VCaP (cell line): ENCODE measurements around the gene WASF2.

Experiments
- H3K27ac ChIP-seq: fragments of 450-650 bp; 2 replicates; pipeline ENCODE4 v1.5.1; 2017
- CTCF ChIP-seq: fragments of 450-650 bp; conservative IDR thresholded peaks from 2 replicates; pipeline ENCODE4 v1.5.1; 2017; ENCODE audit warnings: mild to moderate bottlenecking, moderate library complexity

WASF2 gene

GRCh38 chr1:27451343-27451742, 38.6 kb downstream of the WASF2 start:
- no peak for TF ChIP-seq CTCF
- no peak overlapping the region for H3K27ac ChIP-seq

DNA sequence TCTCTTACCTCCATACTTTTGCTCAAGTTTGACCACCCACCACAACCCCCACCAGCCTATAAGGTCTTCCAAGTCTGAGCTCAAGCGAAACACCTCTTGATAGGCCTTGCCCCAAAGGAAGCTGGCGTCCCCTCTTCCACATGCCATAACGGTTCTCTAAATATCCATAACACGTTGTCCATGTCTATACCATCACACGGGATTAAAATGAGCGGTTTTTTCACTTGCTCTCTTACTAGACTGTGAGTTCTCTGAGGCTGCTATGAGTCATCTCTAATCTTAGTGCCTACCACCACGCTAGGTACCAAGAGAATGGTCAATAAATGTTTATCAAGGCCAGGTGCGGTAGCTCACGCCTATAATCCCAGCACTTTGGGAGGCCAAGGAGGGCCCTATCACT, 41.0 kb downstream of the WASF2 start:
- H3K27ac ChIP-seq: no peak overlapping the region

DNA sequence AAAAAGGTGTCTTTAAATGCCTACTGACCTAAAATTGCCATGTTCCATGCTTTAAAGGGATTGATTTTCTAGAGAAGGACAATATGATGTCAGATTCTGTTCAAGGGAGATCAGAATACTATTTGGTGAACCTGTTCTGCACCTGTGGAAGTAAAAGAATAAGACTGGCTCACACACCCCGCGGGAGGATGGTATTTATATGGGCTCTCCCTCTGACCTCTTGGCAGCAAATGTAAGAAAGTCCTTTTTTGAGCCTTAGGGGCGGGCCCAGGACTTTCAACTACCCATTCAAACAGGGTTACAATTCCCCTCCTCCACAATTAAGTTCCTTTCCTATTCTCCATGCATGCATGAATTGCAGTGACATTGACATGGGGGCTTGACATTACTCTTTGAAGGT, 42.1 kb downstream of the WASF2 start:
- no peak overlapping the region for H3K27ac ChIP-seq
- TF ChIP-seq CTCF: no peak

More for the DNA sequence above, 41.0 kb downstream of the WASF2 start:
- TF ChIP-seq CTCF: no peak

DNA sequence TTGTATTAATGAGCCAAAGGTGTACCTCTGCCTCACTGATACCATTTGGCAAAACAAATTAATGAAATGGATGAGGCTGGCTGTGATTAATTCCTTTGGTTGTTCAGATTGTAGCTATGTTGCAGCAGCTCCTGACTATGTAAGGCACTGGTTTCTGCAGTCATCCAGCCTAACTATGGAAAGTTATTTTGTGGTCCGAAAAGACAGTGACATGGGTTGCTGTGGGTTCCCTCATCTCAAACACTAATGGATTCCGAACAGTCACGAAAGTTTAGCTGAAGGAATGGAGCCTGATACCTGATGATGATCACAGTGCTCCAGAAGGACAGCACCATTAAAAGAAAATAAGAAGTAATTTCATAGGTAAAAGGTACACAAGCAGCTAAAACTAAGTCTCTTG, 42.6 kb downstream of the WASF2 start:
- H3K27ac ChIP-seq: no peak overlapping the region
- TF ChIP-seq CTCF: no peak

DNA sequence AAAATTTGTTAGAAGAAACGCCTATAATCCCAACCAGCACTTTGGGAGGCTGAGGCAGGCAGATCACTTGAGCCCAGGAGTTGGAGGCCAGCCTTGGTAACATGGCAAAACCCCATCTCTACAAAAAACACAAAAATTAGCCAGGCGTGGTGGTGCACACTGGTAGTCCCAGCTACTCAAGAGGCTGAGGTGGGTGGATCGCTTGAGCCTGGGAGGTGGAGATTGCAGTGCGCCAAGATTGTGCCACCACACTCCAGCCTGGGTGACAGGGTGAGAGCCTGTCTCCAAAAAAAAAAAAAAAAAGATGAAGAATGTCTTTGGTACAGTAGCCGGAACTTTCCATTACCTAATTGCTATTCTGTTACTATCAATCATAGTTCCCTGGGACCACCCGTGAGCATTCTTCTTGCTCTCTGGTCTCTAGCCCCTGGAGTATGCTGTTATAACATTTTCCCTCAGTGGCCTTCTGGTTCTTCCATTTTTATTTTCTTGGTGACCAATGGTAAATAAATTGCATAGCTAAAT, 43.4 kb downstream of the WASF2 start:
- TF ChIP-seq CTCF: no peak
- no peak overlapping the region for H3K27ac ChIP-seq

GRCh38 chr1:27445177-27445936, 44.6 kb downstream of the WASF2 start:
- H3K27ac ChIP-seq: no peak overlapping the region
- no peak for TF ChIP-seq CTCF

DNA sequence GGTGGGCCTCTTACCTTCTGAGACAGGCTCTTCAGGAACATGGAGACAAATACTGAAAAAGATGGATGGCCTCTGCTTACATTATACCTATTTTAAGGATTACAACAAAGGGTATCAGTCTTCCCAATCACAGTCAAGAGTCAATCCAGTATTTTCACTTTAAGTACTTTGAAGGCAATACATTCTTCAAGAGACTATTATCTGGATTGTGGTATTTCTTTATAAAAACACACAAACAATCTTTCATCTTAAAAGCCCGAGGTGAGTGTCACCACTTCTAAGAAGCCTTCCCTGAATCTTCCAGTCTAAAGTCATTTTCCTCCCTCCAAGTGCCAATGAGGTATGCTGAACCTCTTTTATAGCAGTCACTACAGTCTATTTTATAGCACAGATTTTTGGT, 45.3 kb downstream of the WASF2 start:
- H3K27ac ChIP-seq: no peak overlapping the region

More for the DNA sequence above, 45.3 kb downstream of the WASF2 start:
- no peak for TF ChIP-seq CTCF
